Peyer's patch (tissue), 4 donors: Measurements from ENCODE around the gene DCXR. TPM values are rescaled to one million over a fixed set of nuclear protein-coding genes. Genes with fewer than 3 reads are reported as not detected.

Experiments used
- DNase-seq, 3 donors: peaks; one replicate each; pipeline ENCODE4 v3.0.0-alpha.2; 2017 to 2019
- H3K27ac ChIP-seq, 4 donors: fragments of 200-600 bp; sonication (generic); one replicate each; pipeline ENCODE4 v1.5.1; 2016 to 2019
- H3K27me3 ChIP-seq, 2 donors: fragments of 200-600 bp; sonication (generic); one replicate each; pipeline ENCODE4 v1.5.1; 2019
- H3K36me3 ChIP-seq, 3 donors: fragments of 200-600 bp; sonication (generic); one replicate each; pipeline ENCODE4 v1.5.1; 2016 to 2019
- H3K4me1 ChIP-seq, 4 donors: fragments of 200-600 bp; sonication (generic); one replicate each; pipeline ENCODE4 v1.5.1; 2016 to 2019
- H3K4me3 ChIP-seq, 4 donors: fragments of 200-600 bp; sonication (generic); 1 replicate in 3 of 4; 2 replicates in 1 of 4; pipeline ENCODE4 v1.5.1; 2016 to 2019; ENCODE audit warnings: mild to moderate bottlenecking in 1 of 4
- H3K9me3 ChIP-seq, 4 donors: fragments of 200-600 bp; sonication (generic); one replicate each; pipeline ENCODE4 v1.5.1; 2016 to 2019; ENCODE audit warnings: mild to moderate bottlenecking in 1 of 4
- CTCF ChIP-seq, 6 experiments: fragments of 450-650 bp in 4 of 6; fragments of 200-600 bp in 2 of 6; sonication (generic) in 1 of 6; IDR thresholded peaks; one replicate each; pipeline ENCODE4 v1.5.1; 2017 to 2019; ENCODE audit warnings: antibody characterized with exemption in 6 of 6, mild to moderate bottlenecking in 3 of 6, moderate library complexity in 1 of 6
- POLR2A ChIP-seq, 2 donors: fragments of 450-650 bp; IDR thresholded peaks; one replicate each; pipeline ENCODE4 v1.5.1; 2017; ENCODE audit warnings: antibody characterized with exemption in 2 of 2, mild to moderate bottlenecking in 2 of 2, moderate library complexity in 2 of 2
- total RNA-seq, 4 donors: library from RNA; depleted of rRNA; stranded (reverse); fragments of >200 nt; gene quantifications; one replicate each; pipeline ENCODE4 v1.1.0, GENCODE V29; 2016

DCXR gene
- total RNA-seq, result 100 to 1,000 TPM in 2 of 4 donors, 10 to 100 TPM in 2; 68.5 to 104 (median 86.8) TPM

GRCh38 chr17:82037092-82037888 lies at the start of gene DCXR:
DCXR (minus strand) TSS chr17:82037697; CDS start chr17:82037682, 15 bp downstream.
- Histone ChIP-seq H3K9me3 (no peaks in the 10 kb centered on the region), H3K4me1 (peaks cover 0 to 18% (median 13%) of the 10 kb centered on the region in 4 donors), H3K27me3 (no peaks in the 10 kb centered on the region), H3K4me3 (peak within 1 kb of the TSS; percentile 60 to 85 (median 74)), H3K36me3 (no peaks in the 10 kb centered on the region), H3K27ac (peak within 1 kb of the TSS; percentile 93 to 100 (median 96))
- peak; percentile 99 for DNase-seq
- TF ChIP-seq CTCF (IDR thresholded peaks at IDR 0.05), result peak; percentile 72 to 94 (median 92)
- peak; percentile 92 to 99 for TF ChIP-seq POLR2A (IDR thresholded peaks at IDR 0.05)

GRCh38 chr17:82085931-82086764 lies 48.7 kb upstream of the DCXR start:
- TF ChIP-seq CTCF (IDR thresholded peaks at IDR 0.05), result no peak
- no peak overlapping the region for H3K27ac ChIP-seq
- H3K9me3 ChIP-seq, result no peaks in the 10 kb centered on the region
- H3K27me3 ChIP-seq, result no peaks in the 10 kb centered on the region
- no peaks in the 10 kb centered on the region for H3K4me1 ChIP-seq
- H3K4me3 ChIP-seq, result no peak overlapping the region
- DNase-seq, result no peak
- peaks cover 0 to 100% (median 0%) of the 10 kb centered on the region in 3 donors for H3K36me3 ChIP-seq

- no peaks in the 10 kb centered on the region for H3K4me1 ChIP-seq
- no peak overlapping the region for H3K4me3 ChIP-seq
- TF ChIP-seq POLR2A (IDR thresholded peaks at IDR 0.05) (no peak), CTCF (IDR thresholded peaks at IDR 0.05) (no peak)
- H3K36me3 ChIP-seq, result peaks cover 0 to 100% (median 0%) of the 10 kb centered on the region in 3 donors
- no peak for DNase-seq
- no peaks in the 10 kb centered on the region for H3K9me3 ChIP-seq
- H3K27ac ChIP-seq, result no peak overlapping the region
- H3K27me3 ChIP-seq, result no peaks in the 10 kb centered on the region
Measured at GRCh38 chr17:82085031-82085861, 47.7 kb upstream of the DCXR start.

- no peak for DNase-seq
- peaks cover 0 to 100% (median 0%) of the 10 kb centered on the region in 3 donors for H3K36me3 ChIP-seq
- no peak overlapping the region for H3K4me3 ChIP-seq
- TF ChIP-seq CTCF (IDR thresholded peaks at IDR 0.05) (no peak), POLR2A (IDR thresholded peaks at IDR 0.05) (no peak)
- no peaks in the 10 kb centered on the region for H3K27me3 ChIP-seq
- H3K27ac ChIP-seq, result no peak overlapping the region
- H3K4me1 ChIP-seq, result no peaks in the 10 kb centered on the region
- H3K9me3 ChIP-seq, result no peaks in the 10 kb centered on the region
Measured at GRCh38 chr17:82084373-82085030, 47.0 kb upstream of the DCXR start.
